Stimulated activated CD4-positive, alpha-beta T cell treated with anti-CD3 and anti-CD28 coated beads, Interleukin-1b, Interleukin-23, amount 100 ng/mL, for 1 hour (primary cell): Measurements from ENCODE around the gene CASZ1.

ENCODE experiments used
- DNase-seq, 2 donors: peaks; one replicate each; pipeline ENCODE4 v3.0.0-alpha.2; 2020; ENCODE audit warnings: low read depth in 2 of 2

CASZ1 gene

DNA sequence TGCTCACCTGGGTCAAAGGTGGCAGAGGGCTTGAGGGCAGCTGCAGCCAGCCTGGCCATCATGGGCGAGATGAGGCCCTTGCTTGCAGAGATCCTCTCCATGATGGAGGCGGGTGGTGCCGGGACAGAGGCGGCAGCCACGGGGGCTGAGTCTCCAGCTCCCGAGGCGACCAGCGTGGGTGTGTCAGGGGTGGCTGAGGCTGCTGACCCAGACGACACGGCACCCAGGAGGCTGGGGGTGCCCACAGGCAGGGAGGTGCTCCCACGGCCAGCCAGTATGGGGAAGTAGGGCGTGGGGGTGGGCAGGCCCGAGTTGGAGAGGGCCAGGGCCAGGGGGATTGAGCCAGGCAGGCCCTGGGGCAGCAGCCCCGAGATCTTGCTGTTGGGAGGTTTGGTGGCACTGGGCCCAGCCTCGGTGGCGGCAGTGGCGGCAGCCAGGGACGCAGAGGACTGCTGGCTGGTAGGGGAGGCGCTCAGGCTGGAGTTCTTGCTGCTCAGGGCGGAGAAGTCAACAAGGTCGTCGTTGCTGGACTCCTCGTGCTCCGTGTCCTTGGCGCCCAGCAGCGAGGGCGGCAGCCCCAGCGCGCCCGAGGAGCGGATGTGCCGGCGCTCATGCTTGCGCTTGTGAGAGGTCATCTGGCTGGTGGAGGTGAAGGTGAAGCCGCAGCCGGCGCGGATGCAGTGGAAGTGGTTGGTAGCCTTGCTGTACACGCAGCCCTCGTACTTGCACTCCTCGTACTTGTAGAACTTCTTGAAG is 142.9 kb downstream of the CASZ1 start:
- no peak for DNase-seq

DNA sequence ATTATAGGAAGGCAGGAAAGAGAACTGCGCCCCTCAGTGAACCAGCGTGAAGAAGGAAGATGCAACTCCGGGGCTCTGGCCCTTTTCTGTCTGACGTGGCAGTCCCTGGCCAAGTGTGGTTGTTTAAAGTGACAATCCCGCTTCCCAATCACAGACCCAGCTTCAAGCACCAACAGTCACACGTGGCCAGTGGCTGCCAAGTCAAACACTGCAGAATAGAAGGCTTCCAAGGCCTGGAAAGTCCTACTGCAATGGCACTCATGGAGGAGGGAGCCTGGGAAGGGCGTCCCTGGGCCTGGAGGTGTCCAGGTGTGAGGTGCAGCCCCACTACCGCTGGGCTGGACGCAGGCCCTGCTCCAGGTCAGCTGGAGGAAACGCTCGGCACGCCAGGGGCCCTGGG is 143.8 kb downstream of the CASZ1 start:
- DNase-seq, result no peak

- DNase-seq, result no peak
These were observed 144.7 kb downstream of the CASZ1 start for GRCh38 chr1:10651793-10652192.

DNA sequence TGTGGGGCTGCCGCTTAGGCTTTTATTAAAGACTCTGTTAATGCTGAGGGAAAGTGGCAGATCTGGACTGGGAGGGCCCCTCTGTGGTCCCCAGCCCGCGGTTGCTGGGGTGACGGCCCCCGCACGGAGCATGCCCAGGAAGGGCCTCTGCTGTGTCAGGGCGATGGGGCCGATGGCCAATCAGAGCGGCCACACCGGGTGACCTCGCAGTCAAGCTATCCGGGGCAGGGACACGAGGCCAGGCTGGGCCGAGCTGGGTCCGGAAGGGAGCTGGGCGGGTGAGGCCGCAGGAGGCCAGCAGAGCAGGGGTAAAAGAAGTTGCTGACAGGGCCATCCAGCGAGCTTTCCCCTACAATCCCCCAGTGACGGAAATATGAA is 145.1 kb downstream of the CASZ1 start:
- DNase-seq, result no peak

DNA sequence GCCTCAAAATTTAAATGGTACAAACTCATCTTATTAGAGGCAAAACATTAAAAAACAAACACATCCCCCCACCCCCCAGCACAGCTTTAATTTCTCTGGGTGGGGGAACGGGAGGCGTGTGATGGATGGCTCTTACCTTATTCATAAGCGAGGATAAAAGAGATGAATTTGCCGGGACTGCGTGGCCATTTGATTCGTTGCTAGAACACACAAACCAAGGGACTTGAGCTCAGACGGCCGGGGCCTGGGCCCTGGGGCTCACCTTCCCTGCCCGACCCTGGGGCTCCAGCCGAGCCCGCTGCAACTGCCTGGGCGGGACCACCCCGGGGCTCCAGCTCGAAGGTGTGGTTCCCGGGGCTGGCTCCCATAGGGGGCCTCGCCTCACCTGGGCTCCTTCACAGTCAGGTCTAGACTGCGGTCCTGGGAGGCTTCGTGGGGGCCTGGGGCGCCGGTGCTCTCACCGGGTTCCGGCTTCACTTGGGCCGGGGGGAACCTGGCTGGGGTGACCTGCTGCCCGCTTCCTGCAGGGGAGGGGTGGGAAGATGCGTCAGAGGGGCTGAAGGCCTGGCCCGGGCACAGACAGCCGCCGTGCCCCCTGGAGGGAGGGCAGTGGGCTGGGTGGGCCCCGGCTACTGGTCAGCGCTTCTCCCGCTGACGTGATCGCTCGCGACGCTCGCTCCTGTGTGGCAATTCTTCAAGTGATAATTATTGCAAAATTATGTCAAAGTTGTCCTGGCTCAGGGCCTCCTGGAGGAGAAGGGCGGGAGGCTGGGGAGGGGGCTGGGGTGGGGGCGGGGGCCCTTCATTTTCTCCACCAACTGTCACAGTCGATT is 145.7 kb downstream of the CASZ1 start:
- DNase-seq, result no peak

DNA sequence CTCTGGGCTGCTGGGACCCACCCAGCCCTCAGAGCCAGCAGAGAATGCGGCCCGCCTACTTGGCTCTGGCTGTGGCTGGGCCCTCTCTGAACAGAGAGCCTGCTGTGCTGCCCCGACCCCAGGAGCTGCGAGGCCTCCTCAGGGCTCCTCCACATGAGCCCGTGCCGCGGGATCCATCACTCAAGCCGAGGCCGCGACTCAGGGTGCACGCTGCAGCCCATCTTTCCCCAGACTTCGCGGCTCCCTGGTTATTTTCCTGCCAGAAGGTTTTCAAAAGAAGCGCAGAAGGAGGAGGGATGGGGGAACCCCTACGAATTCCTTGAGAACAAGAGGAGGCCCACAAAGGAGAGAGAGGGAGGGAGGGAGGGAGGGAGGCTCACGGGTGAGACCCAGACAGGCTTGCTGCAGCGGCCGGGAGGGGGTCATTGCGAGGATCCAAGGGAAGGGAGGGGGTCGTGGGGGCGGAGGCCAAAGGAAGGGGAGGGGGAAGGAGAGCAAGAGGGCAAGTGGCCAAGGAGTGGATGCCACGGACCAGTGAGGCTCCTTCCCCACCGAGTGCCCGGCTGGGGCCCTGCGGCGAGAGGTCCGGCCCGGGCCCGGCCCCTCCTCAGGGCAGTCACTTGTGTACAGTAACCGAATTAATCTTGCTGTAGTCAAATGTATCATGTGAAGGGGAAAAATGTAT is 146.8 kb downstream of the CASZ1 start:
- no peak for DNase-seq

DNA sequence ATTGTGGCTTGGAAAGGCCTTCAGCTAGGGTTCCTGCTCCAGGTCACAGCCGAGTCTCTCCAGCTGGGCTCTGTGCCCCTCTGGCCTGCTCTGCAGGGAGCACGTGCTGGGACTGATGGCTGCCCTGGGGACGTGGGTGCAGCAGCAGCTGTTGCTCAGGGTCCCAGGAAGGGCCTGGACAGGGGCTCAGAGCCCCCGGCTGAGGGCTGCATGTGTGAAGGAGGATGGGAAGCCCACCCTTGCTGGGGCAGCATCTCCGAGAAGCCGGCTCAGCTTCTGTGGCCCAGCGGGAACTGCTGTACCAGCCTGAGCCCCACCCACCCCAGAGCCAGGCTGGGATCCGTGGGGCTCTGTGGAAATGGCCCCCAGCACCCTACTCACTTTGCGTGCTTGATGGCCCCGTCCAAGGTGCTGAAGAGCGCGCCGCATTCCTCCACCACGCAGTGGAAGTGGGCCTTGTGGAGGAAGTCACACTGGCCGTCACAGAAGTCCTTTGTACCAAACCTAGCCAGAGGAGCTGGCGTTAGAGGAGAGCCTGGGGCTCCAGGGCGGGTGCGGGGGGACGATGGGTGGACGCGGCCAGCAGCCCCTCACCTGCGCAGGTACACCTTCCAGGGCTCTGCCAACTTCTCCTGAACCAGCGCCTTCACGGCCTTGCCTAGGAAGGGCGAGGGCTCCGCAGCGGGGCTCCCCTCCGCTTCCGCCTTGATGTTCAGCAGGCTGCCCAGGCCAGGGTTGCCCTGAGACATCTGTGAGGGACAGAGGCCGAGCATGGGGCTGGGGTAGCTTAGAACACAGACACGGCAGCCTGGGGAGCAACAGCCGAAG is 147.5 kb downstream of the CASZ1 start:
- DNase-seq, result no peak

GRCh38 chr1:10647414-10648170 is 148.9 kb downstream of the CASZ1 start:
- no peak for DNase-seq

DNA sequence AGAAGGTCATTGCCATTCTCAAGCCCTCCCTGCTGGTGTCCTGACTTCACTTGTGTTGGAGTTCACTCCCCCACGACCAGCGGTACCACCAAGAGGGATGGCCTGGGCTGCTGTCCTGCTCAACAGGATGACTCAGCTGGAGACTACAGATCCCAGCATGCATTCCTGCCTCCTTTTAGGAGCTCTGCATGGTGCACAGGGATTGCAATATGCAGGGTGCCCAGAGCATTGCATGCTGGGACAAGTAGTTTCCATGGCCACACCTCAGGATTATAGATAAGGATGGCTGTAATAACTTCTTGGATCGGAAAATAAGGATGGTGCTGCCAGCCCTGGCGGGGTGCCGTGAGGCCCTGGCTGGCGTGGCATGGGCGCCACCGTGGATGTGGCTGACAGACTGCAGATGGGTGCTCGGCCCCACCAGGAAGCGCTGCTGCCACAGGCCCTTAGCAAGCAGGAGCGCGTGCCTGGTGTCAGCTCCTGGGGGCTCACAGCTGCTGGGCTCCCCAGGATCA is 150.0 kb downstream of the CASZ1 start:
- no peak for DNase-seq

GRCh38 chr1:10644307-10645128 is 151.9 kb downstream of the CASZ1 start:
- no peak for DNase-seq

- DNase-seq, result no peak
These were observed 152.7 kb downstream of the CASZ1 start for GRCh38 chr1:10643607-10644306.

GRCh38 chr1:10642403-10643080 is 153.9 kb downstream of the CASZ1 start:
- no peak for DNase-seq

- DNase-seq, result no peak
These were observed 154.5 kb downstream of the CASZ1 start for GRCh38 chr1:10641976-10642375.

GRCh38 chr1:10640843-10641553 is 155.4 kb downstream of the CASZ1 start:
- DNase-seq, result no peak

GRCh38 chr1:10639775-10640578 is 156.5 kb downstream of the CASZ1 start:
- DNase-seq, result no peak

GRCh38 chr1:10639011-10639774 is 157.3 kb downstream of the CASZ1 start:
- DNase-seq, result no peak
